ENCODE results near the gene SELP.
A peak's percentile ranks its signal among the peaks of the same experiment; 100 is the strongest.

SELP gene

GRCh38 chr1:169568497-169568896, 61.4 kb downstream of the SELP start:
- Histone ChIP-seq H3K27ac (ENCODE audit: extremely low read depth, low read depth, low read length) (no peak overlapping the region), H3K4me3 (ENCODE audit: low read depth, low read length) (no peak overlapping the region), H3K36me3 (ENCODE audit: control insufficient read depth in 2 of 2, insufficient read depth in 1 of 2, low read length in 2 of 2) (no peaks in the 10 kb centered on the region), H3K4me1 (ENCODE audit: control insufficient read depth, insufficient read depth, low read length) (peaks cover 10% of the 10 kb centered on the region), H3K9me3 (ENCODE audit: control insufficient read depth, insufficient read depth, low read depth, low read length) (no peaks in the 10 kb centered on the region)
- ChIA-PET CTCF (interaction anchor here (0.7 to 1.0 kb wide), 2 partner anchors 17 to 71 kb away, joined by 4 read pairs; no protein-coding TSS in a partner anchor), POLR2A (no interaction called here)
- TF ChIP-seq PBX3 (CRISPR knock-in tag; IDR thresholded peaks at IDR 0.05) (no peak), ZNF433 (tag by site-specific recombination; IDR thresholded peaks at IDR 0.05; ENCODE audit: low read depth) (no peak), ZNF398 (tag by site-specific recombination; IDR thresholded peaks at IDR 0.05) (no peak), ZNF121 (tag by site-specific recombination; IDR thresholded peaks at IDR 0.05) (no peak), ZNF223 (tag by site-specific recombination; IDR thresholded peaks at IDR 0.05) (no peak), ZBTB26 (tag by site-specific recombination; optimal IDR thresholded peaks at IDR 0.05) (no peak), ZBTB17 (tag by site-specific recombination; IDR thresholded peaks at IDR 0.05) (no peak), ZNF157 (tag by site-specific recombination; IDR thresholded peaks at IDR 0.05) (no peak), ZSCAN5A (tag by site-specific recombination; IDR thresholded peaks at IDR 0.05) (no peak), ZNF175 (tag by site-specific recombination; IDR thresholded peaks at IDR 0.05) (no peak), ZFP41 (tag by site-specific recombination; IDR thresholded peaks at IDR 0.05; ENCODE audit: borderline replicate concordance) (no peak)

DNA sequence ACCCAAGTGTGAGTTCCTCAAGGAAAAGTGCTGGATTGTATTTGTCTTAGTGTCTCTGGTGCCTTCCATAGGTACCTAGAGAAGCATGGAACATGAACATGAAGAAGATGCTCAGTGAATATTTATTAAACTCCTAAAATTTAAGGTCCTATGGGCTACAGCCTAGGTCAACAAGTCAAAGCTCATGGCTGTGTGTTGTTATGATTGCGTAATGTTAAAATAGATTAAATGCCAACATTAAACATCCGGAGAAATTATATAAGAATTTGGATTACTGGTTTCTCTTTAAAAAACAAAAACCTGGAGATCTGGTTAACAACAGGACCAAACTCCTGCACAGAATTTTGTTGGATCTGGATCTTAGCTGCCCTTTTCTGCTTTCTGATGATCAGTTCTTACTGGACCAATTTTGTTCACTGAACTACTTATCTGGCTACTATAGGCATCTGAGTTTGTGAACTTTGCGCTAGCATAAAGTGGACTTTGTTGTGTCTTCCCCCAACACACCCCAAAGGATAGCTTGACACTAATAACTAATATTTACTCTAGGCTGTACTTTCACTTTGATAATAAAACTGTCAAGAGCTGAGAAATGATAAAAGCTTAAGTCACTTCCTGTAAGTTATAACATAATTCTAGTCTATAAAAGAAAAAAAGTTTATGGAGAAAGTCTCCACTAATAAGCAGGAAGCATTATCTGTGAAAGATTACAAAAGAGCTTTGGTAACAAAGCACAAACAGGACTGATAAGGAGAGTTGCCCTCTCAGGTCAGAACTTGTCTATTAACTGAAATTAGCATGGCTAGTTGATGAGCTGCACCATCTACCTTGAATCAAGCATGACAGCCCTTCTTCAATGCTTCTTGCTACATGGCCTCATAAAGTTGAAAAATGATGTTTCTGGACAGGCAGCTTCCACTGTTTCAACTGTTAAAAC, 64.3 kb downstream of the SELP start:
- Histone ChIP-seq H3K4me1 (ENCODE audit: control insufficient read depth, insufficient read depth, low read length) (peaks cover 10% of the 10 kb centered on the region), H3K9me3 (ENCODE audit: control insufficient read depth, insufficient read depth, low read depth, low read length) (no peaks in the 10 kb centered on the region), H3K4me3 (ENCODE audit: low read depth, low read length) (no peak overlapping the region), H3K27ac (ENCODE audit: extremely low read depth, low read depth, low read length) (no peak overlapping the region), H3K36me3 (ENCODE audit: control insufficient read depth in 2 of 2, insufficient read depth in 1 of 2, low read length in 2 of 2) (no peaks in the 10 kb centered on the region)
- ChIA-PET POLR2A (no interaction called here), CTCF (interaction anchor here (0.8 to 0.9 kb wide), 3 partner anchors 12 to 147 kb away, joined by 3 to 4 read pairs (median 3); no protein-coding TSS in a partner anchor)
- TF ChIP-seq SP7 (tag by site-specific recombination; IDR thresholded peaks at IDR 0.05), result 0 out of 2 replicates have a peak, but pooled peaks have one; percentile 26
- peak; percentile 75; the same call in 1 of the 2 replicates for TF ChIP-seq TRIM28 (IDR thresholded peaks at IDR 0.05; ENCODE audit: borderline replicate concordance, low read length)
- TF ChIP-seq, protein P1, sequence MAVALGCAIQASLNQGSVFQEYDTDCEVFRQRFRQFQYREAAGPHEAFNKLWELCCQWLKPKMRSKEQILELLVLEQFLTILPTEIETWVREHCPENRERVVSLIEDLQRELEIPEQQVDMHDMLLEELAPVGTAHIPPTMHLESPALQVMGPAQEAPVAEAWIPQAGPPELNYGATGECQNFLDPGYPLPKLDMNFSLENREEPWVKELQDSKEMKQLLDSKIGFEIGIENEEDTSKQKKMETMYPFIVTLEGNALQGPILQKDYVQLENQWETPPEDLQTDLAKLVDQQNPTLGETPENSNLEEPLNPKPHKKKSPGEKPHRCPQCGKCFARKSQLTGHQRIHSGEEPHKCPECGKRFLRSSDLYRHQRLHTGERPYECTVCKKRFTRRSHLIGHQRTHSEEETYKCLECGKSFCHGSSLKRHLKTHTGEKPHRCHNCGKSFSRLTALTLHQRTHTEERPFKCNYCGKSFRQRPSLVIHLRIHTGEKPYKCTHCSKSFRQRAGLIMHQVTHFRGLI (tag by site-specific recombination; IDR thresholded peaks at IDR 0.05), result no peak
- no peak for TF ChIP-seq ZNF175 (tag by site-specific recombination; IDR thresholded peaks at IDR 0.05)
- TF ChIP-seq ZNF121 (tag by site-specific recombination; IDR thresholded peaks at IDR 0.05), result no peak
- 0 out of 2 replicates have a peak, but pooled peaks have one; percentile 61 for TF ChIP-seq TCF7L2 (IDR thresholded peaks at IDR 0.05; ENCODE audit: borderline replicate concordance, low read depth, low read length)
- peak; percentile 28; the same call in 1 of the 2 replicates for TF ChIP-seq FEZF1 (tag by site-specific recombination; IDR thresholded peaks at IDR 0.05)

All from HEK293 (cell line).